ENCODE measurements around the gene SMIM38.
"Not testable (repeated sequence)": the region's sequence is repeated elsewhere in the genome, so short reads cannot be mapped to it uniquely, and the experiment has no call there.

SMIM38 gene

GRCh38 chr11:69141742-69142141, 14.0 kb upstream of the SMIM38 start:
- DNase-seq: no peak

GRCh38 chr11:69142895-69143294, 12.8 kb upstream of the SMIM38 start:
- no peak for DNase-seq

- DNase-seq: no peak
These were observed 11.3 kb upstream of the SMIM38 start for GRCh38 chr11:69144316-69145049.

- no peak for DNase-seq
These were observed 10.7 kb upstream of the SMIM38 start for GRCh38 chr11:69145050-69145380.

- no peak for DNase-seq
These were observed 7.4 kb upstream of the SMIM38 start for GRCh38 chr11:69148377-69148762.

GRCh38 chr11:69148806-69149205, 6.9 kb upstream of the SMIM38 start:
- no peak for DNase-seq

- DNase-seq: not testable (repeated sequence)
These were observed 6.2 kb upstream of the SMIM38 start for GRCh38 chr11:69149338-69150045.

GRCh38 chr11:69150175-69150574, 5.6 kb upstream of the SMIM38 start:
- no peak for DNase-seq

- DNase-seq: no peak
These were observed 3.9 kb upstream of the SMIM38 start for GRCh38 chr11:69151836-69152235.

- no peak for DNase-seq
These were observed 2.9 kb upstream of the SMIM38 start for GRCh38 chr11:69152733-69153421.

- DNase-seq: no peak
These were observed 2.1 kb upstream of the SMIM38 start for GRCh38 chr11:69153661-69154060.

- no peak for DNase-seq
These were observed 1.4 kb upstream of the SMIM38 start for GRCh38 chr11:69154211-69154913.

GRCh38 chr11:69154938-69155301, 815 bp upstream of the SMIM38 start:
- DNase-seq: no peak

- no peak for DNase-seq
These were observed 502 bp downstream of the SMIM38 start for GRCh38 chr11:69156235-69156639.

- no peak for DNase-seq
These were observed 979 bp downstream of the SMIM38 start for GRCh38 chr11:69156673-69157155.

GRCh38 chr11:69157156-69157821, 1.6 kb downstream of the SMIM38 start:
- DNase-seq: no peak

GRCh38 chr11:69157822-69158231, 2.1 kb downstream of the SMIM38 start:
- no peak for DNase-seq

GRCh38 chr11:69158301-69159149, 2.8 kb downstream of the SMIM38 start:
- DNase-seq: no peak

- no peak for DNase-seq
These were observed 3.6 kb downstream of the SMIM38 start for GRCh38 chr11:69159150-69159852.

GRCh38 chr11:69160296-69161116, 4.8 kb downstream of the SMIM38 start:
- DNase-seq: no peak

Measured in NCI-H187 (cell line).